ENCODE measurements around the gene HECTD4. TPM values are rescaled to one million over a fixed set of nuclear protein-coding genes. Genes with fewer than 3 reads are reported as not detected.

Gene HECTD4
- total and polyA plus RNA-seq, 2 donors (not counting 1 experiment from before 2014, with no cell fraction given): 46.4 to 92.2 TPM

DNA sequence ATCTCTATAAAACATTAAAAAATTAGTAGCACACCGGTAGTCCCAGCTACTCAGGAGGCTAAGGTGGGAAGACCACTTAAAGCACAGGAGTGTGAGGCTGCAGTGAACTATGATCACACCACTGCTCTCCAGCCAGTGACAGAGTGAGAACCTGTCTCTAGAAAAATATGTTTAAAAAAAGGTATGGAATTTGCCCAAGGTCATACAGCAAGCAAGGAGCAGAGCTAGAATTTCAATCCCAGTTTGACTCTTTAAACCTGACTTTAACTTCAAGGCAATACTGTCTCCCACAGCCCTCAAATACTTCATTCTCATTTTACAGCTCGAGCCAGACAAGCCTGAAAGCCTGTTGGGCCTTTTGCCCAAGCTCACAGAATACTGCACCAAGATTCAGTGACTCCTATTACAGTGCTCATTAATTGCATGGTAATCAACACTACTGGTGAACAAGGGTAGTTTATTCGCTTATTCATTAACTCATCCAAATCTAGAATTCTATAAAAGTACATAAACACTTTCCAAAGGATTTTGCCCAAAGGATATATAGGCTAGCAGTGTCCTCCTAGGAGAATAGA lies 8.0 kb downstream of the HECTD4 start:
- Mint-ChIP-seq H3K9me3 (ENCODE audit: insufficient read depth) (no peaks in the 10 kb centered on the region), H3K27me3 (no peaks in the 10 kb centered on the region), H3K27ac (no peak overlapping the region), H3K4me3 (no peak overlapping the region), H3K4me1 (peaks cover 32% of the 10 kb centered on the region)
- ATAC-seq (ENCODE audit: low read depth) (no peak), DNase-seq (no peak)
- Histone ChIP-seq H3K36me3 (replicated peaks in 1 of 2; ENCODE audit: control extremely low read depth in 1 of 2, control insufficient read depth in 1 of 2, extremely low read depth in 1 of 2, insufficient read depth in 2 of 2, low read length in 1 of 2) (no peaks in the 10 kb centered on the region), H3K4me1 (ENCODE audit: control insufficient read depth in 2 of 2, insufficient read depth in 2 of 2, low read length in 2 of 2) (peaks cover 2 to 6% of the 10 kb centered on the region in 2 donors), H3K27ac (ENCODE audit: low read length in 2 of 2) (no peak overlapping the region), H3K9me3 (ENCODE audit: control extremely low read depth in 1 of 3, control insufficient read depth in 2 of 3, insufficient read depth in 1 of 3, low read length in 2 of 3) (no peaks in the 10 kb centered on the region), H3K9ac (ENCODE audit: low read length) (no peak overlapping the region), H2AFZ (ENCODE audit: insufficient read depth, low read depth, low read length, poor library complexity, severe bottlenecking) (no peak overlapping the region), H3K27me3 (replicated peaks in 1 of 4; ENCODE audit: control extremely low read depth in 1 of 4, control insufficient read depth in 3 of 4, insufficient read depth in 4 of 4, low read length in 3 of 4) (no peaks in the 10 kb centered on the region), H4K20me1 (ENCODE audit: control insufficient read depth, insufficient read depth, low read length, poor library complexity, severe bottlenecking) (peaks cover 72% of the 10 kb centered on the region), H3K4me3 (ENCODE audit: control extremely low read depth in 1 of 5, extremely low read depth in 1 of 5, insufficient read depth in 1 of 5, low read depth in 2 of 5, low read length in 4 of 5) (no peak overlapping the region), H3K4me2 (replicated peaks; ENCODE audit: low read depth, low read length, poor library complexity, severe bottlenecking) (no peak overlapping the region), H3K79me2 (ENCODE audit: control insufficient read depth, insufficient read depth, low read length) (peaks cover 98% of the 10 kb centered on the region)
- ChIA-PET CTCF (interaction anchor here (1.7 kb wide), 1 partner anchor 13 kb away, joined by 8 read pairs; no protein-coding TSS in a partner anchor), POLR2A (no interaction called here)
- intact Hi-C loops (cut with micrococcal nuclease): no loop called here
- WGBS (ENCODE audit: insufficient coverage): no CpG with 5 or more reads among the region's 3 CpGs
- TF ChIP-seq EZH2 (IDR thresholded peaks at IDR 0.05; ENCODE audit: borderline replicate concordance, insufficient read depth, low read depth, low read length, poor library complexity, severe bottlenecking) (no peak), CTCF (IDR thresholded peaks at IDR 0.05) (no peak)

DNA sequence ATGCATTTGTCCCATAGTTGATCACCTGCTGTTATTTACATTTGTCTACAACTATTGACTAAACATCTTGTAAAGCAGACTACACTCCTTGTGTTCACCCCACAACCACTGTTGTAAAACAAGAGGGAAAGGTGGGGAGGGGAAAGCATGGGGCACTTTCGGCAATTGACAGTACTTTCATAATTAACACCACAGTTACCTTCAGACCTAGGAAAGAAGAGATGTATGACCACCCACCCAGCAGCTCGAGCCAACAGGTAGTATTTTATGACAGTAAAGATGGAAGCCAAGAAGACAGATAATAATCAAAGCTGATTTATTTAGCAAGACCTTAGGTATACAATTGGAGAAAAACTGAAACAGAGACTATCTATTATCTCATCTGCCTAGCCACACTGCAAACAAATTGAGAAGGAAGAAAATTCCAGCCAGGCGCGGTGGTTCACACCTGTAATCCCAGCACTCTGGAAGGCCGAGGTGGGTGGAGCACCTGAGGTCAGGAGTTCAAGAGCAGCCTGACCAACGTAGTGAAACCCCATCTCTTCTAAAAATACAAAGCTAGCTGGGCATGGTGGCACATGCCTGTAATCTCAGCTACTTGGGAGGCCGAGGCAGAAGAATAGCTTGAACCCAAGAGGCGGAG lies 11.2 kb downstream of the HECTD4 start:
- peaks cover 0 to 3% of the 10 kb centered on the region in 2 donors for H3K4me1 ChIP-seq (ENCODE audit: control insufficient read depth in 2 of 2, insufficient read depth in 2 of 2, low read length in 2 of 2)
- no peak for ATAC-seq (ENCODE audit: low read depth)
- intact Hi-C loops (cut with micrococcal nuclease): no loop called here
- peaks cover 65% of the 10 kb centered on the region for H4K20me1 ChIP-seq (ENCODE audit: control insufficient read depth, insufficient read depth, low read length, poor library complexity, severe bottlenecking)
- Mint-ChIP-seq H3K4me3 (no peak overlapping the region), H3K27ac (no peak overlapping the region), H3K27me3 (no peaks in the 10 kb centered on the region), H3K9me3 (ENCODE audit: insufficient read depth) (no peaks in the 10 kb centered on the region), H3K4me1 (peaks cover 28% of the 10 kb centered on the region)
- no peak for DNase-seq
- no peak overlapping the region for H3K9ac ChIP-seq (ENCODE audit: low read length)
- H3K36me3 ChIP-seq (replicated peaks in 1 of 2; ENCODE audit: control extremely low read depth in 1 of 2, control insufficient read depth in 1 of 2, extremely low read depth in 1 of 2, insufficient read depth in 2 of 2, low read length in 1 of 2): no peaks in the 10 kb centered on the region
- 89% methylated on average over 4 of the region's 8 CpGs for WGBS (ENCODE audit: insufficient coverage)
- no peak overlapping the region for H3K27ac ChIP-seq (ENCODE audit: low read length in 2 of 2)
- CTCF ChIA-PET: no interaction called here
- H3K27me3 ChIP-seq (replicated peaks in 1 of 4; ENCODE audit: control extremely low read depth in 1 of 4, control insufficient read depth in 3 of 4, insufficient read depth in 4 of 4, low read length in 3 of 4): no peaks in the 10 kb centered on the region
- H3K4me3 ChIP-seq (ENCODE audit: control extremely low read depth in 1 of 5, extremely low read depth in 1 of 5, insufficient read depth in 1 of 5, low read depth in 2 of 5, low read length in 4 of 5): no peak overlapping the region
- H3K79me2 ChIP-seq (ENCODE audit: control insufficient read depth, insufficient read depth, low read length): peaks cover 94% of the 10 kb centered on the region
- H3K9me3 ChIP-seq (ENCODE audit: control extremely low read depth in 1 of 3, control insufficient read depth in 2 of 3, insufficient read depth in 1 of 3, low read length in 2 of 3): no peaks in the 10 kb centered on the region
- TF ChIP-seq EZH2 (IDR thresholded peaks at IDR 0.05; ENCODE audit: borderline replicate concordance, insufficient read depth, low read depth, low read length, poor library complexity, severe bottlenecking): no peak
- no peak for TF ChIP-seq CTCF (IDR thresholded peaks at IDR 0.05)
- POLR2A ChIA-PET: no interaction called here
- no peak overlapping the region for H2AFZ ChIP-seq (ENCODE audit: insufficient read depth, low read depth, low read length, poor library complexity, severe bottlenecking)
- H3K4me2 ChIP-seq (replicated peaks; ENCODE audit: low read depth, low read length, poor library complexity, severe bottlenecking): no peak overlapping the region

All from B cell (primary cell).